GM19193 (cell line): ENCODE measurements around the gene EIF4E2.

Source experiments
- POLR2A ChIP-seq: IDR thresholded peaks from 4 replicates; pipeline ENCODE4 v1.6.1; 2011; ENCODE audit not compliant: insufficient read depth, insufficient read length; ENCODE audit errors: extremely low read depth

The EIF4E2 gene

GRCh38 chr2:232611061-232611460, 60.6 kb downstream of the EIF4E2 start:
- TF ChIP-seq POLR2A: no peak

- TF ChIP-seq POLR2A: no peak
Observed at GRCh38 chr2:232611559-232612218, 61.2 kb downstream of the EIF4E2 start.

DNA sequence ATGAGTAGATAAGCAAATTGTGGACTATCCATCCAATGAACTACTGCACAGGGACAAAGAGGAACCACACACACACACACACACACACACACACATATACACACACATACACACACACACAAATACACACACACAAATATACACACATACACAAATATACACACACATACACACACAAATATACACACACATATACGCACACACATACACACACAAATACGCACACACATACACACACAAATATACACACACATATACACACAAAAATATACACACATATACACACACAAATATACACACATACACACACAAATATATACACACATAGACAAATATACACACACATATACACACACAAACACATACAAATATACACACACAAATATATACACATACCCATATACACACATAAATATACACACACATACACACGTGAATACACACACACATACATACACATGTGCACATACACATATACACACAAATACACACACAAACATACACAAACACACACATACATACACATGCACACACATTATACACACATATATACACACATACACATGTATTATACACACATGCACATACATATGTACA, 63.1 kb downstream of the EIF4E2 start:
- TF ChIP-seq POLR2A: no peak

GRCh38 chr2:232615339-232615738, 64.8 kb downstream of the EIF4E2 start:
- no peak for TF ChIP-seq POLR2A
